B cell (primary cell): ENCODE results near the gene ACAD8. TPM values are rescaled to one million over a fixed set of nuclear protein-coding genes. Genes with fewer than 3 reads are reported as not detected.

ENCODE experiments used
- ATAC-seq: fragments of 200-7000 bp; cut with Tn5 transposase; one replicate; pipeline ENCODE4 v1.10.0; 2021; ENCODE audit warnings: low read depth, mild to moderate bottlenecking, moderate number of reproducible peaks, moderate library complexity
- CTCF ChIA-PET: fragments of 350-600 bp; sonication (Branson Sonifier 250); formaldehyde crosslinking; loops from one replicate; lab custom pipeline; 2021; ENCODE audit warnings: antibody characterized with exemption, inconsistent platforms; lab: Charles Lee
- POLR2A ChIA-PET: fragments of 350-600 bp; sonication (Branson Sonifier 250); formaldehyde crosslinking; loops from one replicate; lab custom pipeline; 2021; ENCODE audit warnings: antibody characterized with exemption; lab: Charles Lee
- DNase-seq: peaks from one replicate; pipeline ENCODE4 v3.0.0; 2013
- H2AFZ ChIP-seq: 2 replicates; pipeline ENCODE4 v1.6.1; 2012; ENCODE audit warnings: mild to moderate bottlenecking, low read depth, low read length; ENCODE audit not compliant: insufficient read depth, poor library complexity, severe bottlenecking
- H3K27ac ChIP-seq, 2 donors: 1 replicate in 1 of 2; 2 replicates in 1 of 2; pipeline ENCODE4 v1.5.1; 2012 to 2013; ENCODE audit warnings: low read length in 2 of 2, mild to moderate bottlenecking in 2 of 2, moderate library complexity in 1 of 2
- H3K27me3 ChIP-seq, 4 experiments: fragments of 200-600 bp in 1 of 4; sonication (generic) in 1 of 4; replicated peaks in 1 of 4; 1 replicate in 2 of 4; 2 replicates in 2 of 4; pipeline versions ENCODE4 v1.6.1 to v1.7.0; 2013 to 2016; ENCODE audit warnings: low read length in 3 of 4, mild to moderate bottlenecking in 2 of 4, mixed read lengths in 1 of 4, moderate library complexity in 1 of 4; ENCODE audit not compliant: insufficient read depth in 4 of 4, control insufficient read depth in 3 of 4; ENCODE audit errors: control extremely low read depth in 1 of 4
- H3K36me3 ChIP-seq, 2 experiments: replicated peaks in 1 of 2; 1 replicate in 1 of 2; 2 replicates in 1 of 2; pipeline versions ENCODE4 v1.6.1 to v1.7.1; 2013; ENCODE audit warnings: low read length in 1 of 2; ENCODE audit not compliant: insufficient read depth in 2 of 2, control insufficient read depth in 1 of 2; ENCODE audit errors: control extremely low read depth in 1 of 2, extremely low read depth in 1 of 2
- H3K4me1 ChIP-seq, 2 donors: fragments of 200-600 bp in 1 of 2; sonication (generic) in 1 of 2; 1 replicate in 1 of 2; 2 replicates in 1 of 2; pipeline versions ENCODE4 v1.5.1 to v1.6.1; 2013 to 2017; ENCODE audit warnings: low read length in 2 of 2; ENCODE audit not compliant: control insufficient read depth in 2 of 2, insufficient read depth in 2 of 2
- H3K4me2 ChIP-seq: replicated peaks from 2 replicates; pipeline ENCODE3; 2012; ENCODE audit warnings: mild to moderate bottlenecking, low read depth, low read length; ENCODE audit not compliant: poor library complexity, severe bottlenecking
- H3K4me3 ChIP-seq, 5 experiments: fragments of 200-600 bp in 1 of 5; sonication (generic) in 1 of 5; 1 replicate in 3 of 5; 2 replicates in 2 of 5; pipeline versions ENCODE4 v1.5.1 to v1.7.0; 2011 to 2016; ENCODE audit warnings: low read length in 4 of 5, mild to moderate bottlenecking in 4 of 5, low read depth in 2 of 5, control low read depth in 1 of 5, moderate library complexity in 1 of 5; ENCODE audit not compliant: insufficient read depth in 1 of 5; ENCODE audit errors: control extremely low read depth in 1 of 5, extremely low read depth in 1 of 5
- H3K79me2 ChIP-seq: fragments of 200-600 bp; sonication (generic); one replicate; pipeline ENCODE4 v1.6.0; 2016; ENCODE audit warnings: low read length; ENCODE audit not compliant: control insufficient read depth, insufficient read depth
- H3K9ac ChIP-seq: fragments of 200-600 bp; sonication (generic); 2 replicates; pipeline ENCODE4 v1.6.1; 2017; ENCODE audit warnings: mild to moderate bottlenecking, low read length, moderate library complexity
- H3K9me3 ChIP-seq, 3 donors: one replicate each; pipeline versions ENCODE4 v1.6.1 to v1.7.1; 2013; ENCODE audit warnings: low read length in 2 of 3; ENCODE audit not compliant: control insufficient read depth in 2 of 3, insufficient read depth in 1 of 3; ENCODE audit errors: control extremely low read depth in 1 of 3
- H4K20me1 ChIP-seq: 2 replicates; pipeline ENCODE4 v1.6.0; 2012; ENCODE audit warnings: mild to moderate bottlenecking, low read length; ENCODE audit not compliant: insufficient read depth, control insufficient read depth, poor library complexity, severe bottlenecking
- H3K27ac Mint-ChIP-seq: one replicate; pipeline ENCODE4 v1.8.0; 2021; ENCODE audit warnings: mixed read lengths
- H3K27me3 Mint-ChIP-seq: one replicate; pipeline ENCODE4 v1.8.0; 2021; ENCODE audit warnings: mixed read lengths
- H3K4me1 Mint-ChIP-seq: one replicate; pipeline ENCODE4 v1.8.0; 2021; ENCODE audit warnings: mixed read lengths
- H3K4me3 Mint-ChIP-seq: one replicate; pipeline ENCODE4 v1.8.0; 2021; ENCODE audit warnings: mixed read lengths
- H3K9me3 Mint-ChIP-seq: one replicate; pipeline ENCODE4 v1.8.0; 2022; ENCODE audit warnings: mixed read lengths; ENCODE audit not compliant: insufficient read depth
- CTCF ChIP-seq: fragments of 200-600 bp; IDR thresholded peaks from one replicate; pipeline ENCODE4 v1.8.0; 2022; ENCODE audit warnings: antibody characterized with exemption, mild to moderate bottlenecking
- EZH2 ChIP-seq: IDR thresholded peaks from 2 replicates; pipeline ENCODE4 v1.6.1; 2012; ENCODE audit warnings: borderline replicate concordance, low read depth, mild to moderate bottlenecking, moderate library complexity, low read length; ENCODE audit not compliant: insufficient read depth, poor library complexity, severe bottlenecking
- WGBS: methylation state at CpG from one replicate; pipeline ENCODE4 v1.1.5; 2013; ENCODE audit warnings: missing lambda C conversion rate; ENCODE audit not compliant: insufficient coverage; 5-methylcytosine and 5-hydroxymethylcytosine counted together
- intact Hi-C: fragments of 100-400 bp; cut with micrococcal nuclease; formaldehyde crosslinking; loops from one replicate; pipeline ENCODE4 v1.10.0; 2022
- polyA plus RNA-seq: library from polyadenylated mRNA; depleted of rRNA; stranded (reverse); fragments of >200 nt; gene quantifications from 2 replicates; pipeline ENCODE4 v1.2.3, GENCODE V29; 2012
- total RNA-seq, 2 donors: library from RNA; stranded (reverse); fragments of 120-200 nt in 1 of 2; gene quantifications; 1 replicate in 1 of 2; 2 replicates in 1 of 2; pipeline versions ENCODE4 v1.2.3 to v1.2.4, GENCODE V29; 2013 to 2022

ACAD8 gene
- total and polyA plus RNA-seq, 2 donors (not counting 1 experiment from before 2014, with no cell fraction given): 26.5 to 33.6 TPM

GRCh38 chr11:134313821-134314607, 60.6 kb downstream of the ACAD8 start:
- CTCF ChIA-PET: no interaction called here
- H3K27me3 Mint-ChIP-seq: peaks cover 22% of the 10 kb centered on the region
- H3K36me3 ChIP-seq: no peaks in the 10 kb centered on the region
- TF ChIP-seq CTCF (no peak), EZH2 (no peak)
- peaks cover 1 to 8% (median 6%) of the 10 kb centered on the region in 3 donors for H3K9me3 ChIP-seq
- H3K4me1 ChIP-seq: no peaks in the 10 kb centered on the region
- no peak overlapping the region for H3K4me3 Mint-ChIP-seq
- H3K9ac ChIP-seq: no peak overlapping the region
- peaks cover 9% of the 10 kb centered on the region for H3K9me3 Mint-ChIP-seq
- no peaks in the 10 kb centered on the region for H4K20me1 ChIP-seq
- intact Hi-C loops: no loop called here
- no peak overlapping the region for H2AFZ ChIP-seq
- no peaks in the 10 kb centered on the region for H3K4me1 Mint-ChIP-seq
- ATAC-seq: no peak
- no peak overlapping the region for H3K27ac ChIP-seq
- H3K4me2 ChIP-seq: no peak overlapping the region
- no peak for DNase-seq
- H3K27ac Mint-ChIP-seq: no peak overlapping the region
- H3K27me3 ChIP-seq: peaks cover 0 to 7% (median 0%) of the 10 kb centered on the region in 4 experiments
- POLR2A ChIA-PET: no interaction called here
- WGBS: 93% methylated on average over 4 of the region's 9 CpGs
- no peak overlapping the region for H3K4me3 ChIP-seq
- no peaks in the 10 kb centered on the region for H3K79me2 ChIP-seq

Other genes starting within 250 kb of the ACAD8 start
- 28.0 and 29.6 TPM in 2 replicates for gene JAM3, start 184.5 kb upstream of the ACAD8 start, total RNA-seq
- 13.5 and 23.2 TPM in 2 replicates for gene JAM3, start 184.5 kb upstream of the ACAD8 start, polyA plus RNA-seq
- gene NCAPD3, start 29.6 kb upstream of the ACAD8 start, total RNA-seq: 32.2 and 34.2 TPM in 2 replicates
- 12.9 and 15.5 TPM in 2 replicates for gene NCAPD3, start 29.6 kb upstream of the ACAD8 start, polyA plus RNA-seq
- 35.3 and 38.5 TPM in 2 replicates for gene VPS26B, start 28.9 kb upstream of the ACAD8 start, total RNA-seq
- 13.6 and 14.7 TPM in 2 replicates for gene VPS26B, start 28.9 kb upstream of the ACAD8 start, polyA plus RNA-seq
- gene THYN1, start 216 bp upstream of the ACAD8 start, total RNA-seq: 35.7 and 38.4 TPM in 2 replicates
- 30.1 and 36.3 TPM in 2 replicates for gene THYN1, start 216 bp upstream of the ACAD8 start, polyA plus RNA-seq
- not detected in 2 replicates for gene GLB1L3, start 22.8 kb downstream of the ACAD8 start, total RNA-seq
- 0.06 TPM in 1 of 2 replicates, not detected in the other for gene GLB1L3, start 22.8 kb downstream of the ACAD8 start, polyA plus RNA-seq
- gene GLB1L2, start 78.4 kb downstream of the ACAD8 start, total RNA-seq: 0.36 and 0.44 TPM in 2 replicates
- 0.27 and 0.31 TPM in 2 replicates for gene GLB1L2, start 78.4 kb downstream of the ACAD8 start, polyA plus RNA-seq
- gene B3GAT1, start 158.7 kb downstream of the ACAD8 start, total RNA-seq: not detected in 2 replicates
- 0.06 and 0.14 TPM in 2 replicates for gene B3GAT1, start 158.7 kb downstream of the ACAD8 start, polyA plus RNA-seq